Activated CD4-positive, alpha-beta T cell treated with anti-CD3 and anti-CD28 coated beads for 36 hours (primary cell): Measurements from ENCODE around the gene TTC39C. TPM values are rescaled to one million over a fixed set of nuclear protein-coding genes. Genes with fewer than 3 reads are reported as not detected.

Experiments
- ATAC-seq: fragments of 200-7000 bp; cut with Tn5 transposase; one replicate; pipeline ENCODE4 v1.10.0; 2021; ENCODE audit warnings: mild to moderate bottlenecking, moderate library complexity
- CTCF ChIA-PET: fragments of 350-600 bp; sonication (Branson Sonifier 250); formaldehyde crosslinking; loops from one replicate; lab custom pipeline; 2021; ENCODE audit warnings: antibody characterized with exemption; lab: Charles Lee
- POLR2A ChIA-PET: fragments of 350-600 bp; sonication (Branson Sonifier 250); formaldehyde crosslinking; loops from one replicate; lab custom pipeline; 2021; ENCODE audit warnings: antibody characterized with exemption, inconsistent platforms; lab: Charles Lee
- DNase-seq: peaks from one replicate; pipeline ENCODE4 v3.0.0-alpha.2; 2020
- H3K27ac Mint-ChIP-seq: one replicate; pipeline ENCODE4 v1.8.0; 2021; ENCODE audit warnings: mixed read lengths
- H3K27me3 Mint-ChIP-seq: one replicate; pipeline ENCODE4 v1.8.0; 2021; ENCODE audit warnings: mixed read lengths
- H3K36me3 Mint-ChIP-seq: one replicate; pipeline ENCODE4 v1.8.0; 2021; ENCODE audit warnings: low read depth, mixed read lengths
- H3K4me1 Mint-ChIP-seq: one replicate; pipeline ENCODE4 v1.8.0; 2021; ENCODE audit warnings: mixed read lengths
- H3K4me3 Mint-ChIP-seq: one replicate; pipeline ENCODE4 v1.8.0; 2021; ENCODE audit warnings: mild to moderate bottlenecking, moderate library complexity, mixed read lengths
- H3K9me3 Mint-ChIP-seq: one replicate; pipeline ENCODE4 v1.8.0; 2021; ENCODE audit warnings: low read depth, mixed read lengths
- intact Hi-C, 2 experiments: fragments of 100-400 bp; cut with DNase I in 1 of 2; cut with micrococcal nuclease in 1 of 2; formaldehyde crosslinking; loops; one replicate each; pipeline versions ENCODE4 v1.14.2 to v1.15.1; 2022 to 2024; cut with DNase I, micrococcal nuclease
- total RNA-seq, 2 experiments: library from RNA; stranded (reverse); gene quantifications; one replicate each; pipeline ENCODE4 v1.2.3, GENCODE V29; 2021

Gene TTC39C
- total RNA-seq: 10 to 100 TPM; 22.2 to 28.6 TPM

GRCh38 chr18:24014062-24014985, at the start of gene TTC39C:
TTC39C (plus strand) TSS chr18:24014754; CDS start chr18:24014872, 118 bp downstream.
- DNase-seq: peak; percentile 93
- intact Hi-C loops: loop anchor here (1.0 to 10.0 kb wide), 11 partner anchors 22 to 780 kb away; partner anchors contain the start of genes NPC1 (in 1 of the 2) and RMC1 (in 1 of the 2)
- CTCF ChIA-PET: interaction anchor here (1.0 to 1.2 kb wide), 2 partner anchors 13 to 95 kb away, joined by 3 read pairs; no protein-coding TSS in a partner anchor
- ATAC-seq: peak; percentile 68
- Mint-ChIP-seq H3K36me3 (peaks cover 3% of the 10 kb centered on the region), H3K9me3 (no peaks in the 10 kb centered on the region), H3K27ac (peak within 1 kb of the TSS; percentile 84), H3K27me3 (peaks cover 2% of the 10 kb centered on the region), H3K4me3 (peak within 1 kb of the TSS; percentile 94), H3K4me1 (peaks cover 70% of the 10 kb centered on the region)
- POLR2A ChIA-PET: interaction anchor here (2.1 kb wide), 1 partner anchor 71 kb away, joined by 5 read pairs; no protein-coding TSS in a partner anchor

- H3K36me3 Mint-ChIP-seq: no peaks in the 10 kb centered on the region
- H3K9me3 Mint-ChIP-seq: no peaks in the 10 kb centered on the region
- intact Hi-C loops: no loop called here
- ATAC-seq (no peak), DNase-seq (no peak)
- POLR2A ChIA-PET: no interaction called here
- H3K27ac Mint-ChIP-seq: no peak overlapping the region
- CTCF ChIA-PET: interaction anchor here (0.7 to 1.4 kb wide), 3 partner anchors 41 to 518 kb away, joined by 3 read pairs; no protein-coding TSS in a partner anchor
- H3K4me3 Mint-ChIP-seq: no peak overlapping the region
- H3K4me1 Mint-ChIP-seq: peaks cover 62% of the 10 kb centered on the region
- H3K27me3 Mint-ChIP-seq: no peaks in the 10 kb centered on the region
Observed at GRCh38 chr18:23966909-23967308, 47.6 kb upstream of the TTC39C start.

GRCh38 chr18:23967321-23968089, 47.0 kb upstream of the TTC39C start:
- DNase-seq: peak; percentile 40
- H3K4me3 Mint-ChIP-seq: no peak overlapping the region

GRCh38 chr18:23968638-23969604, 45.6 kb upstream of the TTC39C start:
- H3K4me3 Mint-ChIP-seq: no peak overlapping the region
- ATAC-seq (no peak), DNase-seq (no peak)
- no peak overlapping the region for H3K27ac Mint-ChIP-seq
- intact Hi-C loops: no loop called here
- peaks cover 72% of the 10 kb centered on the region for H3K4me1 Mint-ChIP-seq
- POLR2A ChIA-PET: no interaction called here
- no peaks in the 10 kb centered on the region for H3K9me3 Mint-ChIP-seq
- H3K36me3 Mint-ChIP-seq: no peaks in the 10 kb centered on the region
- CTCF ChIA-PET: interaction anchor here (0.7 to 1.4 kb wide), 6 partner anchors 9 to 112 kb away, joined by 3 to 4 read pairs (median 3); no protein-coding TSS in a partner anchor
- no peaks in the 10 kb centered on the region for H3K27me3 Mint-ChIP-seq

More at GRCh38 chr18:23967321-23968089, 47.0 kb upstream of the TTC39C start:
- intact Hi-C loops: no loop called here
- H3K27me3 Mint-ChIP-seq: no peaks in the 10 kb centered on the region
- H3K27ac Mint-ChIP-seq: no peak overlapping the region
- H3K9me3 Mint-ChIP-seq: no peaks in the 10 kb centered on the region
- H3K36me3 Mint-ChIP-seq: no peaks in the 10 kb centered on the region
- ChIA-PET POLR2A (no interaction called here), CTCF (interaction anchor here (0.6 to 1.4 kb wide), 6 partner anchors 11 to 574 kb away, joined by 3 to 4 read pairs (median 3); no protein-coding TSS in a partner anchor)
- ATAC-seq: peak; percentile 49
- peaks cover 66% of the 10 kb centered on the region for H3K4me1 Mint-ChIP-seq

GRCh38 chr18:23969664-23970063, 44.9 kb upstream of the TTC39C start:
- intact Hi-C loops: loop anchor here in 1 of 2 experiments (5.0 kb wide), 1 partner anchor 83 kb away; no protein-coding TSS in a partner anchor
- no peak for DNase-seq
- no peaks in the 10 kb centered on the region for H3K27me3 Mint-ChIP-seq
- ChIA-PET CTCF (interaction anchor here (1.1 kb wide), 2 partner anchors 10 to 30 kb away, joined by 3 to 4 read pairs; no protein-coding TSS in a partner anchor), POLR2A (no interaction called here)
- no peaks in the 10 kb centered on the region for H3K9me3 Mint-ChIP-seq
- peaks cover 66% of the 10 kb centered on the region for H3K4me1 Mint-ChIP-seq
- no peak overlapping the region for H3K4me3 Mint-ChIP-seq
- H3K27ac Mint-ChIP-seq: no peak overlapping the region
- no peaks in the 10 kb centered on the region for H3K36me3 Mint-ChIP-seq
- ATAC-seq: no peak

GRCh38 chr18:23970161-23971096, 44.1 kb upstream of the TTC39C start:
- peak; percentile 70 for DNase-seq
- Mint-ChIP-seq H3K27ac (peak overlapping the region; percentile 59), H3K4me1 (peaks cover 60% of the 10 kb centered on the region), H3K9me3 (no peaks in the 10 kb centered on the region), H3K27me3 (no peaks in the 10 kb centered on the region), H3K4me3 (no peak overlapping the region), H3K36me3 (no peaks in the 10 kb centered on the region)
- peak; percentile 56 for ATAC-seq
- POLR2A ChIA-PET: no interaction called here
- CTCF ChIA-PET: interaction anchor here (1.1 kb wide), 1 partner anchor 29 kb away, joined by 3 read pairs; no protein-coding TSS in a partner anchor
- intact Hi-C loops: loop anchor here in 1 of 2 experiments (5.0 kb wide), 1 partner anchor 82 kb away; no protein-coding TSS in a partner anchor

GRCh38 chr18:23971097-23971440, 43.5 kb upstream of the TTC39C start:
- Mint-ChIP-seq H3K27me3 (no peaks in the 10 kb centered on the region), H3K4me3 (no peak overlapping the region), H3K36me3 (no peaks in the 10 kb centered on the region), H3K27ac (no peak overlapping the region), H3K4me1 (peaks cover 56% of the 10 kb centered on the region), H3K9me3 (no peaks in the 10 kb centered on the region)
- intact Hi-C loops: loop anchor here in 1 of 2 experiments (5.0 kb wide), 1 partner anchor 81 kb away; no protein-coding TSS in a partner anchor
- ChIA-PET POLR2A (no interaction called here), CTCF (no interaction called here)
- DNase-seq: no peak
- ATAC-seq: no peak

- peaks cover 55% of the 10 kb centered on the region for H3K4me1 Mint-ChIP-seq
- no peak overlapping the region for H3K27ac Mint-ChIP-seq
- ChIA-PET CTCF (interaction anchor here (1.1 kb wide), 1 partner anchor 45 kb away, joined by 3 read pairs; no protein-coding TSS in a partner anchor), POLR2A (no interaction called here)
- H3K4me3 Mint-ChIP-seq: no peak overlapping the region
- no peaks in the 10 kb centered on the region for H3K36me3 Mint-ChIP-seq
- H3K27me3 Mint-ChIP-seq: no peaks in the 10 kb centered on the region
- no peak for DNase-seq
- intact Hi-C loops: loop anchor here (1.0 to 5.0 kb wide), 8 partner anchors 15 to 105 kb away; partner anchors contain the start of gene TTC39C (in 2 of the 2)
- ATAC-seq: no peak
- H3K9me3 Mint-ChIP-seq: no peaks in the 10 kb centered on the region
Observed at GRCh38 chr18:23971666-23972230, 42.8 kb upstream of the TTC39C start.

GRCh38 chr18:23972453-23972852, 42.1 kb upstream of the TTC39C start:
- Mint-ChIP-seq H3K4me1 (peaks cover 52% of the 10 kb centered on the region), H3K9me3 (peaks cover 3% of the 10 kb centered on the region), H3K4me3 (no peak overlapping the region), H3K36me3 (peaks cover 2% of the 10 kb centered on the region), H3K27ac (no peak overlapping the region), H3K27me3 (no peaks in the 10 kb centered on the region)
- DNase-seq (peak; percentile 55), ATAC-seq (peak; percentile 92)
- intact Hi-C loops: loop anchor here (1.0 to 5.0 kb wide), 8 partner anchors 14 to 104 kb away; partner anchors contain the start of gene TTC39C (in 2 of the 2)
- POLR2A ChIA-PET: no interaction called here
- CTCF ChIA-PET: interaction anchor here (1.1 kb wide), 1 partner anchor 44 kb away, joined by 3 read pairs; no protein-coding TSS in a partner anchor
